H1 (cell line): ENCODE results near the gene NOTUM. TPM values are rescaled to one million over a fixed set of nuclear protein-coding genes. Genes with fewer than 3 reads are reported as not detected.

Experiments
- polyA plus RNA-seq, 7 experiments: library from polyadenylated mRNA; depleted of rRNA in 3 of 7; stranded (reverse) in 5 of 7; unstranded in 2 of 7; fragments of >200 nt in 5 of 7; fragments of 200-250 nt in 2 of 7; gene quantifications; 1 replicate in 5 of 7; 2 replicates in 1 of 7; 4 replicates in 1 of 7; pipeline versions ENCODE4 v1.2.1 to v1.2.3, GENCODE V29; 2011 to 2013; ENCODE audit warnings: missing spikeins in 2 of 7, mixed read lengths in 2 of 7
- total RNA-seq: library from RNA; stranded (reverse); fragmentation: NEBNext Ultra II Directional; extraction: Animal tissue kit (Norgen Biotek cat#: 25700); gene quantifications from 2 replicates; pipeline ENCODE4 v1.2.1, GENCODE V29; 2021

Gene NOTUM
- total and polyA plus RNA-seq, 2 of the 8 experiments (the other 6 are each of a cell fraction or from before 2014, with no cell fraction given): 0.45 to 0.76 TPM

Other genes starting within 250 kb of the NOTUM start
- gene SLC25A10, start 248.9 kb downstream of the NOTUM start, total RNA-seq: 22.2 and 25.3 TPM in 2 replicates
- 43.0 and 60.9 TPM in 2 replicates for gene SLC25A10, start 248.9 kb downstream of the NOTUM start, polyA plus RNA-seq (2011; rRNA removed)
- 0.56 and 0.61 TPM in 2 replicates for gene GCGR, start 157.0 kb downstream of the NOTUM start, total RNA-seq
- 0.44 and 0.60 TPM in 2 replicates for gene GCGR, start 157.0 kb downstream of the NOTUM start, polyA plus RNA-seq (2011; rRNA removed)
- gene MCRIP1, start 127.9 kb downstream of the NOTUM start, total RNA-seq: 103 and 115 TPM in 2 replicates
- gene MCRIP1, start 127.9 kb downstream of the NOTUM start, polyA plus RNA-seq (2011; rRNA removed): 151 and 250 TPM in 2 replicates
- gene PPP1R27, start 126.1 kb downstream of the NOTUM start, total RNA-seq: not detected in 2 replicates
- 0.27 and 0.30 TPM in 2 replicates for gene PPP1R27, start 126.1 kb downstream of the NOTUM start, polyA plus RNA-seq (2011; rRNA removed)
- gene P4HB, start 100.7 kb downstream of the NOTUM start, total RNA-seq: 374 and 379 TPM in 2 replicates
- gene P4HB, start 100.7 kb downstream of the NOTUM start, polyA plus RNA-seq (2011; rRNA removed): 41.4 and 66.6 TPM in 2 replicates
- 217 and 246 TPM in 2 replicates for gene ARHGDIA, start 89.8 kb downstream of the NOTUM start, total RNA-seq
- gene ARHGDIA, start 89.8 kb downstream of the NOTUM start, polyA plus RNA-seq (2011; rRNA removed): 62.4 and 155 TPM in 2 replicates
- gene ALYREF, start 69.6 kb downstream of the NOTUM start, total RNA-seq: 186 and 191 TPM in 2 replicates
- 83.8 and 118 TPM in 2 replicates for gene ALYREF, start 69.6 kb downstream of the NOTUM start, polyA plus RNA-seq (2011; rRNA removed)
- gene ANAPC11, start 69.5 kb downstream of the NOTUM start, total RNA-seq: 176 and 182 TPM in 2 replicates
- gene ANAPC11, start 69.5 kb downstream of the NOTUM start, polyA plus RNA-seq (2011; rRNA removed): 963 and 1,221 TPM in 2 replicates
- 0.80 and 1.5 TPM in 2 replicates for gene NPB, start 58.9 kb downstream of the NOTUM start, total RNA-seq
- 2.5 and 3.9 TPM in 2 replicates for gene NPB, start 58.9 kb downstream of the NOTUM start, polyA plus RNA-seq (2011; rRNA removed)
- 29.9 and 31.0 TPM in 2 replicates for gene PCYT2, start 49.8 kb downstream of the NOTUM start, total RNA-seq
- gene PCYT2, start 49.8 kb downstream of the NOTUM start, polyA plus RNA-seq (2011; rRNA removed): 31.3 and 37.7 TPM in 2 replicates
- 16.6 and 18.7 TPM in 2 replicates for gene SIRT7, start 43.0 kb downstream of the NOTUM start, total RNA-seq
- gene SIRT7, start 43.0 kb downstream of the NOTUM start, polyA plus RNA-seq (2011; rRNA removed): 5.8 and 10.3 TPM in 2 replicates
- gene MAFG, start 33.5 kb downstream of the NOTUM start, total RNA-seq: 26.9 and 27.7 TPM in 2 replicates
- 25.5 and 36.9 TPM in 2 replicates for gene MAFG, start 33.5 kb downstream of the NOTUM start, polyA plus RNA-seq (2011; rRNA removed)
- 127 and 145 TPM in 2 replicates for gene PYCR1, start 23.9 kb downstream of the NOTUM start, total RNA-seq
- 213 and 284 TPM in 2 replicates for gene PYCR1, start 23.9 kb downstream of the NOTUM start, polyA plus RNA-seq (2011; rRNA removed)
- gene MYADML2, start 14.0 kb downstream of the NOTUM start, total RNA-seq: 0.17 and 0.26 TPM in 2 replicates
- 0.47 TPM in 2 replicates for gene MYADML2, start 14.0 kb downstream of the NOTUM start, polyA plus RNA-seq (2011; rRNA removed)
- gene ASPSCR1, start 16.4 kb upstream of the NOTUM start, total RNA-seq: 41.8 and 43.7 TPM in 2 replicates
- gene ASPSCR1, start 16.4 kb upstream of the NOTUM start, polyA plus RNA-seq (2011; rRNA removed): 33.3 and 54.6 TPM in 2 replicates
- gene CENPX, start 61.7 kb upstream of the NOTUM start, total RNA-seq: 111 and 116 TPM in 2 replicates
- gene CENPX, start 61.7 kb upstream of the NOTUM start, polyA plus RNA-seq (2011; rRNA removed): 122 and 133 TPM in 2 replicates
- gene LRRC45, start 62.1 kb upstream of the NOTUM start, total RNA-seq: 28.2 and 29.0 TPM in 2 replicates
- gene LRRC45, start 62.1 kb upstream of the NOTUM start, polyA plus RNA-seq (2011; rRNA removed): 11.5 and 17.3 TPM in 2 replicates
- gene RAC3, start 70.5 kb upstream of the NOTUM start, total RNA-seq: 167 and 177 TPM in 2 replicates
- gene RAC3, start 70.5 kb upstream of the NOTUM start, polyA plus RNA-seq (2011; rRNA removed): 299 and 520 TPM in 2 replicates
- gene DCXR, start 76.5 kb upstream of the NOTUM start, total RNA-seq: 96.3 and 110 TPM in 2 replicates
- gene DCXR, start 76.5 kb upstream of the NOTUM start, polyA plus RNA-seq (2011; rRNA removed): 212 and 338 TPM in 2 replicates
- 26.7 and 30.9 TPM in 2 replicates for gene RFNG, start 90.6 kb upstream of the NOTUM start, total RNA-seq
- 28.4 and 50.3 TPM in 2 replicates for gene RFNG, start 90.6 kb upstream of the NOTUM start, polyA plus RNA-seq (2011; rRNA removed)
- 153 and 157 TPM in 2 replicates for gene GPS1, start 90.7 kb upstream of the NOTUM start, total RNA-seq
- 277 and 354 TPM in 2 replicates for gene GPS1, start 90.7 kb upstream of the NOTUM start, polyA plus RNA-seq (2011; rRNA removed)
- gene DUS1L, start 104.6 kb upstream of the NOTUM start, total RNA-seq: 68.0 and 69.1 TPM in 2 replicates
- gene DUS1L, start 104.6 kb upstream of the NOTUM start, polyA plus RNA-seq (2011; rRNA removed): 34.5 and 60.4 TPM in 2 replicates
- 559 and 561 TPM in 2 replicates for gene FASN, start 137.0 kb upstream of the NOTUM start, total RNA-seq
- gene FASN, start 137.0 kb upstream of the NOTUM start, polyA plus RNA-seq (2011; rRNA removed): 143 and 206 TPM in 2 replicates